GM23338 (cell line): ENCODE measurements around the gene LSM11. TPM values are rescaled to one million over a fixed set of nuclear protein-coding genes. Genes with fewer than 3 reads are reported as not detected.

Experiments used
- ATAC-seq: fragments of 200-7000 bp; cut with Tn5 transposase; 3 replicates; pipeline ENCODE4 v1.9.1; 2020
- DNase-seq: peaks from one replicate; pipeline ENCODE4 v3.0.0-alpha.2; 2015; ENCODE audit warnings: low spot score
- H2AFZ ChIP-seq: fragments of 200-600 bp; sonication (generic); 2 replicates; pipeline ENCODE4 v1.8.0; 2016; ENCODE audit warnings: antibody characterized with exemption, mild to moderate bottlenecking, moderate library complexity
- H3F3A ChIP-seq: fragments of 200-600 bp; sonication (generic); replicated peaks from 2 replicates; pipeline ENCODE4 v1.8.0; 2017; ENCODE audit warnings: antibody characterized with exemption, mixed run types, low read depth
- H3K27ac ChIP-seq: fragments of 200-600 bp; sonication (generic); 2 replicates; pipeline ENCODE4 v1.6.1; 2016; ENCODE audit warnings: low read depth
- H3K27me3 ChIP-seq: fragments of 200-600 bp; sonication (generic); 2 replicates; pipeline ENCODE4 v1.8.0; 2016; ENCODE audit warnings: mild to moderate bottlenecking, mixed run types, moderate library complexity; ENCODE audit not compliant: insufficient read depth
- H3K36me3 ChIP-seq: fragments of 200-600 bp; sonication (generic); 2 replicates; pipeline ENCODE4 v1.8.0; 2016; ENCODE audit warnings: mild to moderate bottlenecking; ENCODE audit not compliant: insufficient read depth
- H3K4me1 ChIP-seq: fragments of 200-600 bp; sonication (generic); 2 replicates; pipeline ENCODE4 v1.8.0; 2016; ENCODE audit warnings: mild to moderate bottlenecking, moderate library complexity; ENCODE audit not compliant: insufficient read depth
- H3K4me2 ChIP-seq: fragments of 200-600 bp; sonication (generic); 2 replicates; pipeline ENCODE4 v1.7.1; 2017; ENCODE audit warnings: mixed run types
- H3K4me3 ChIP-seq: fragments of 200-600 bp; sonication (generic); 2 replicates; pipeline ENCODE4 v1.6.1; 2016; ENCODE audit warnings: mixed run types
- H3K79me2 ChIP-seq: fragments of 200-600 bp; sonication (generic); replicated peaks from 2 replicates; pipeline ENCODE4 v1.8.0; 2017; ENCODE audit warnings: mild to moderate bottlenecking; ENCODE audit not compliant: insufficient read depth
- H3K9me2 ChIP-seq: fragments of 200-600 bp; sonication (generic); 2 replicates; pipeline ENCODE4 v1.8.0; 2017; ENCODE audit not compliant: insufficient read depth
- H4K20me1 ChIP-seq: fragments of 200-600 bp; sonication (generic); replicated peaks from 2 replicates; pipeline ENCODE4 v1.8.0; 2017; ENCODE audit warnings: mild to moderate bottlenecking; ENCODE audit not compliant: insufficient read depth
- H3K27ac Mint-ChIP-seq: 2 replicates; pipeline ENCODE4 v1.8.0; 2020; ENCODE audit warnings: inconsistent platforms, mild to moderate bottlenecking, moderate library complexity, mixed read lengths
- H3K27me3 Mint-ChIP-seq: 3 replicates; pipeline ENCODE4 v1.8.0; 2022; ENCODE audit warnings: low read depth, mild to moderate bottlenecking, moderate library complexity, mixed read lengths, inconsistent platforms; ENCODE audit not compliant: insufficient read depth, poor library complexity
- H3K36me3 Mint-ChIP-seq: 3 replicates; pipeline ENCODE4 v1.8.0; 2021; ENCODE audit warnings: low read depth, mild to moderate bottlenecking, inconsistent platforms, moderate library complexity, mixed read lengths
- H3K4me1 Mint-ChIP-seq: 3 replicates; pipeline ENCODE4 v1.8.0; 2020; ENCODE audit warnings: mild to moderate bottlenecking, inconsistent platforms, mixed read lengths
- H3K4me3 Mint-ChIP-seq: 3 replicates; pipeline ENCODE4 v1.8.0; 2021; ENCODE audit warnings: moderate library complexity, mild to moderate bottlenecking, inconsistent platforms, mixed read lengths
- H3K9me3 Mint-ChIP-seq: 3 replicates; pipeline ENCODE4 v1.8.0; 2020; ENCODE audit warnings: moderate library complexity, mild to moderate bottlenecking, inconsistent platforms, mixed read lengths
- CREB1 ChIP-seq: fragments of 250-450 bp; sonication (Bioruptor Pico); IDR thresholded peaks from 2 replicates; pipeline ENCODE4 v1.5.0; 2020; ENCODE audit warnings: low read depth, mild to moderate bottlenecking, moderate library complexity
- EZH2 ChIP-seq: fragments of 200-600 bp; sonication (generic); IDR thresholded peaks from one replicate; pipeline ENCODE4 v1.8.0; 2017; ENCODE audit warnings: antibody characterized with exemption, mild to moderate bottlenecking, low read depth; ENCODE audit not compliant: unreplicated experiment
- EZH2phosphoT487 ChIP-seq: fragments of 200-600 bp; sonication (generic); IDR thresholded peaks from one replicate; pipeline ENCODE4 v1.8.1; 2018; ENCODE audit warnings: antibody characterized with exemption; ENCODE audit not compliant: unreplicated experiment
- JUNB ChIP-seq: IDR thresholded peaks from one replicate; pipeline ENCODE4 v1.6.1; 2016; ENCODE audit warnings: antibody characterized with exemption; ENCODE audit not compliant: unreplicated experiment
- NANOG ChIP-seq: IDR thresholded peaks from 2 replicates; pipeline ENCODE4 v1.6.1; 2016; ENCODE audit warnings: antibody characterized with exemption, borderline replicate concordance
- POLR2AphosphoS5 ChIP-seq: IDR thresholded peaks from 2 replicates; pipeline ENCODE4 v1.6.1; 2016; ENCODE audit warnings: antibody characterized with exemption, low read depth
- STAT1 ChIP-seq: IDR thresholded peaks from one replicate; pipeline ENCODE4 v1.6.1; 2016; ENCODE audit warnings: antibody characterized with exemption; ENCODE audit not compliant: unreplicated experiment
- ZNF114 ChIP-seq: fragments of 250-450 bp; sonication (Bioruptor Pico); IDR thresholded peaks from 2 replicates; pipeline ENCODE4 v1.5.0; 2020; ENCODE audit warnings: mild to moderate bottlenecking, moderate library complexity
- ZNF331 ChIP-seq: fragments of 250-450 bp; sonication (Bioruptor Pico); IDR thresholded peaks from 2 replicates; pipeline ENCODE4 v1.5.0; 2020; ENCODE audit warnings: low read depth, mild to moderate bottlenecking, moderate library complexity
- polyA plus RNA-seq: library from polyadenylated mRNA; unstranded; fragments of >200 nt; fragmentation: Nextera tagmentation; extraction: Ambion mirVana; gene quantifications from 2 replicates; pipeline ENCODE4 v1.2.1, GENCODE V29; 2016
- total RNA-seq: library from RNA; depleted of rRNA; stranded (reverse); fragments of >200 nt; shearing (Covaris generic); gene quantifications from 2 replicates; pipeline ENCODE4 v1.2.3, GENCODE V29; 2014
- TF ChIP-seq, protein P1 (sequence below): IDR thresholded peaks from one replicate; pipeline ENCODE4 v1.6.1; 2018; ENCODE audit warnings: antibody characterized with exemption; ENCODE audit not compliant: unreplicated experiment
- TF ChIP-seq, protein P2 (sequence below): IDR thresholded peaks from 2 replicates; pipeline ENCODE4 v1.6.1; 2016; ENCODE audit warnings: antibody characterized with exemption
- TF ChIP-seq, protein P3 (sequence below), 2 experiments: fragments of 200-600 bp in 1 of 2; sonication (generic) in 1 of 2; conservative IDR thresholded peaks; 2 replicates each; pipeline versions ENCODE4 v1.5.1 to v1.6.1; 2016 to 2017; ENCODE audit warnings: antibody characterized with exemption in 2 of 2, low read depth in 2 of 2, mild to moderate bottlenecking in 2 of 2, moderate library complexity in 1 of 2
- TF ChIP-seq, protein P4 (sequence below): fragments of 250-450 bp; sonication (Bioruptor Pico); IDR thresholded peaks from 2 replicates; pipeline ENCODE4 v1.5.0; 2020; ENCODE audit warnings: mild to moderate bottlenecking, moderate library complexity

LSM11 gene
- total and polyA plus RNA-seq, 2 experiments from 2014 or later = 1.2 to 3.8 TPM

DNA sequence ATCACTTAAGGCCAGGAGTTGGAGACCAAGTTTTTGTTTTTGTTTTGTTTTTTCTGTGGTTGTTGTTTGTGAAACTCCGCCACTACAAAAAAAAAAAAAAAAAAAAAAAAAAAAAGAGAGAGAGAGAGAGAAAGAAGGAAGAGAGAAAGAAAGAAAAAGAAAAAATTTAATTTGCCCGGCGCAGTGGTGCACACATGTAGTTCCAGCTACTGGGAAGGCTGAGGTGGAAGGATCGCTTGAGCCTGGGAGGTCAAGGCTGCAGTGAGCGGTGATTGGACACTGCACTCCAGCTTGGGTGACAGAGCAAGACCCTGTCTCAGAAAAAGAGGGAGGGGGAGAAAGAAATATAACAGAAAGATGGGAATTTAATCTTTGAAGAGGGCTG, 11.4 kb upstream of the LSM11 start:
- H3K9me2 ChIP-seq = no peaks in the 10 kb centered on the region
- ATAC-seq (no peak), DNase-seq (no peak)
- H3F3A ChIP-seq = no peaks in the 10 kb centered on the region
- peaks cover 33% of the 10 kb centered on the region for H3K36me3 Mint-ChIP-seq
- 0 out of 2 replicates have a peak, but pooled peaks cover 10% of the 10 kb centered on the region for H4K20me1 ChIP-seq
- H2AFZ ChIP-seq = no peak overlapping the region
- 0 out of 2 replicates have a peak, but pooled peaks cover 3% of the 10 kb centered on the region for H3K4me1 ChIP-seq
- peaks cover 26% of the 10 kb centered on the region for H3K36me3 ChIP-seq
- peaks cover 12% of the 10 kb centered on the region for H3K27me3 Mint-ChIP-seq
- H3K9me3 Mint-ChIP-seq = no peaks in the 10 kb centered on the region
- H3K27ac Mint-ChIP-seq = no peak overlapping the region
- peaks cover 3% of the 10 kb centered on the region; the same call in 1 of the 2 replicates for H3K79me2 ChIP-seq
- H3K27ac ChIP-seq = no peak overlapping the region
- peaks cover 5% of the 10 kb centered on the region for H3K4me1 Mint-ChIP-seq
- H3K27me3 ChIP-seq = no peaks in the 10 kb centered on the region
- peak overlapping the region; percentile 87 for H3K4me2 ChIP-seq
- TF ChIP-seq ZNF114 (CRISPR knock-in tag) (no peak), EZH2phosphoT487 (no peak), JUNB (no peak), POLR2AphosphoS5 (no peak), ZNF331 (no peak), EZH2 (no peak), NANOG (no peak), STAT1 (no peak), CREB1 (no peak)
- TF ChIP-seq, protein P1, sequence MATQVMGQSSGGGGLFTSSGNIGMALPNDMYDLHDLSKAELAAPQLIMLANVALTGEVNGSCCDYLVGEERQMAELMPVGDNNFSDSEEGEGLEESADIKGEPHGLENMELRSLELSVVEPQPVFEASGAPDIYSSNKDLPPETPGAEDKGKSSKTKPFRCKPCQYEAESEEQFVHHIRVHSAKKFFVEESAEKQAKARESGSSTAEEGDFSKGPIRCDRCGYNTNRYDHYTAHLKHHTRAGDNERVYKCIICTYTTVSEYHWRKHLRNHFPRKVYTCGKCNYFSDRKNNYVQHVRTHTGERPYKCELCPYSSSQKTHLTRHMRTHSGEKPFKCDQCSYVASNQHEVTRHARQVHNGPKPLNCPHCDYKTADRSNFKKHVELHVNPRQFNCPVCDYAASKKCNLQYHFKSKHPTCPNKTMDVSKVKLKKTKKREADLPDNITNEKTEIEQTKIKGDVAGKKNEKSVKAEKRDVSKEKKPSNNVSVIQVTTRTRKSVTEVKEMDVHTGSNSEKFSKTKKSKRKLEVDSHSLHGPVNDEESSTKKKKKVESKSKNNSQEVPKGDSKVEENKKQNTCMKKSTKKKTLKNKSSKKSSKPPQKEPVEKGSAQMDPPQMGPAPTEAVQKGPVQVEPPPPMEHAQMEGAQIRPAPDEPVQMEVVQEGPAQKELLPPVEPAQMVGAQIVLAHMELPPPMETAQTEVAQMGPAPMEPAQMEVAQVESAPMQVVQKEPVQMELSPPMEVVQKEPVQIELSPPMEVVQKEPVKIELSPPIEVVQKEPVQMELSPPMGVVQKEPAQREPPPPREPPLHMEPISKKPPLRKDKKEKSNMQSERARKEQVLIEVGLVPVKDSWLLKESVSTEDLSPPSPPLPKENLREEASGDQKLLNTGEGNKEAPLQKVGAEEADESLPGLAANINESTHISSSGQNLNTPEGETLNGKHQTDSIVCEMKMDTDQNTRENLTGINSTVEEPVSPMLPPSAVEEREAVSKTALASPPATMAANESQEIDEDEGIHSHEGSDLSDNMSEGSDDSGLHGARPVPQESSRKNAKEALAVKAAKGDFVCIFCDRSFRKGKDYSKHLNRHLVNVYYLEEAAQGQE = no peak
- TF ChIP-seq, protein P2, sequence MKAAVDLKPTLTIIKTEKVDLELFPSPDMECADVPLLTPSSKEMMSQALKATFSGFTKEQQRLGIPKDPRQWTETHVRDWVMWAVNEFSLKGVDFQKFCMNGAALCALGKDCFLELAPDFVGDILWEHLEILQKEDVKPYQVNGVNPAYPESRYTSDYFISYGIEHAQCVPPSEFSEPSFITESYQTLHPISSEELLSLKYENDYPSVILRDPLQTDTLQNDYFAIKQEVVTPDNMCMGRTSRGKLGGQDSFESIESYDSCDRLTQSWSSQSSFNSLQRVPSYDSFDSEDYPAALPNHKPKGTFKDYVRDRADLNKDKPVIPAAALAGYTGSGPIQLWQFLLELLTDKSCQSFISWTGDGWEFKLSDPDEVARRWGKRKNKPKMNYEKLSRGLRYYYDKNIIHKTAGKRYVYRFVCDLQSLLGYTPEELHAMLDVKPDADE = no peak
- TF ChIP-seq, protein P3, sequence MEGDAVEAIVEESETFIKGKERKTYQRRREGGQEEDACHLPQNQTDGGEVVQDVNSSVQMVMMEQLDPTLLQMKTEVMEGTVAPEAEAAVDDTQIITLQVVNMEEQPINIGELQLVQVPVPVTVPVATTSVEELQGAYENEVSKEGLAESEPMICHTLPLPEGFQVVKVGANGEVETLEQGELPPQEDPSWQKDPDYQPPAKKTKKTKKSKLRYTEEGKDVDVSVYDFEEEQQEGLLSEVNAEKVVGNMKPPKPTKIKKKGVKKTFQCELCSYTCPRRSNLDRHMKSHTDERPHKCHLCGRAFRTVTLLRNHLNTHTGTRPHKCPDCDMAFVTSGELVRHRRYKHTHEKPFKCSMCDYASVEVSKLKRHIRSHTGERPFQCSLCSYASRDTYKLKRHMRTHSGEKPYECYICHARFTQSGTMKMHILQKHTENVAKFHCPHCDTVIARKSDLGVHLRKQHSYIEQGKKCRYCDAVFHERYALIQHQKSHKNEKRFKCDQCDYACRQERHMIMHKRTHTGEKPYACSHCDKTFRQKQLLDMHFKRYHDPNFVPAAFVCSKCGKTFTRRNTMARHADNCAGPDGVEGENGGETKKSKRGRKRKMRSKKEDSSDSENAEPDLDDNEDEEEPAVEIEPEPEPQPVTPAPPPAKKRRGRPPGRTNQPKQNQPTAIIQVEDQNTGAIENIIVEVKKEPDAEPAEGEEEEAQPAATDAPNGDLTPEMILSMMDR (conservative IDR thresholded peaks at IDR 0.05; ENCODE audit: low read depth in 2 of 2) = no peak
- TF ChIP-seq, protein P4, sequence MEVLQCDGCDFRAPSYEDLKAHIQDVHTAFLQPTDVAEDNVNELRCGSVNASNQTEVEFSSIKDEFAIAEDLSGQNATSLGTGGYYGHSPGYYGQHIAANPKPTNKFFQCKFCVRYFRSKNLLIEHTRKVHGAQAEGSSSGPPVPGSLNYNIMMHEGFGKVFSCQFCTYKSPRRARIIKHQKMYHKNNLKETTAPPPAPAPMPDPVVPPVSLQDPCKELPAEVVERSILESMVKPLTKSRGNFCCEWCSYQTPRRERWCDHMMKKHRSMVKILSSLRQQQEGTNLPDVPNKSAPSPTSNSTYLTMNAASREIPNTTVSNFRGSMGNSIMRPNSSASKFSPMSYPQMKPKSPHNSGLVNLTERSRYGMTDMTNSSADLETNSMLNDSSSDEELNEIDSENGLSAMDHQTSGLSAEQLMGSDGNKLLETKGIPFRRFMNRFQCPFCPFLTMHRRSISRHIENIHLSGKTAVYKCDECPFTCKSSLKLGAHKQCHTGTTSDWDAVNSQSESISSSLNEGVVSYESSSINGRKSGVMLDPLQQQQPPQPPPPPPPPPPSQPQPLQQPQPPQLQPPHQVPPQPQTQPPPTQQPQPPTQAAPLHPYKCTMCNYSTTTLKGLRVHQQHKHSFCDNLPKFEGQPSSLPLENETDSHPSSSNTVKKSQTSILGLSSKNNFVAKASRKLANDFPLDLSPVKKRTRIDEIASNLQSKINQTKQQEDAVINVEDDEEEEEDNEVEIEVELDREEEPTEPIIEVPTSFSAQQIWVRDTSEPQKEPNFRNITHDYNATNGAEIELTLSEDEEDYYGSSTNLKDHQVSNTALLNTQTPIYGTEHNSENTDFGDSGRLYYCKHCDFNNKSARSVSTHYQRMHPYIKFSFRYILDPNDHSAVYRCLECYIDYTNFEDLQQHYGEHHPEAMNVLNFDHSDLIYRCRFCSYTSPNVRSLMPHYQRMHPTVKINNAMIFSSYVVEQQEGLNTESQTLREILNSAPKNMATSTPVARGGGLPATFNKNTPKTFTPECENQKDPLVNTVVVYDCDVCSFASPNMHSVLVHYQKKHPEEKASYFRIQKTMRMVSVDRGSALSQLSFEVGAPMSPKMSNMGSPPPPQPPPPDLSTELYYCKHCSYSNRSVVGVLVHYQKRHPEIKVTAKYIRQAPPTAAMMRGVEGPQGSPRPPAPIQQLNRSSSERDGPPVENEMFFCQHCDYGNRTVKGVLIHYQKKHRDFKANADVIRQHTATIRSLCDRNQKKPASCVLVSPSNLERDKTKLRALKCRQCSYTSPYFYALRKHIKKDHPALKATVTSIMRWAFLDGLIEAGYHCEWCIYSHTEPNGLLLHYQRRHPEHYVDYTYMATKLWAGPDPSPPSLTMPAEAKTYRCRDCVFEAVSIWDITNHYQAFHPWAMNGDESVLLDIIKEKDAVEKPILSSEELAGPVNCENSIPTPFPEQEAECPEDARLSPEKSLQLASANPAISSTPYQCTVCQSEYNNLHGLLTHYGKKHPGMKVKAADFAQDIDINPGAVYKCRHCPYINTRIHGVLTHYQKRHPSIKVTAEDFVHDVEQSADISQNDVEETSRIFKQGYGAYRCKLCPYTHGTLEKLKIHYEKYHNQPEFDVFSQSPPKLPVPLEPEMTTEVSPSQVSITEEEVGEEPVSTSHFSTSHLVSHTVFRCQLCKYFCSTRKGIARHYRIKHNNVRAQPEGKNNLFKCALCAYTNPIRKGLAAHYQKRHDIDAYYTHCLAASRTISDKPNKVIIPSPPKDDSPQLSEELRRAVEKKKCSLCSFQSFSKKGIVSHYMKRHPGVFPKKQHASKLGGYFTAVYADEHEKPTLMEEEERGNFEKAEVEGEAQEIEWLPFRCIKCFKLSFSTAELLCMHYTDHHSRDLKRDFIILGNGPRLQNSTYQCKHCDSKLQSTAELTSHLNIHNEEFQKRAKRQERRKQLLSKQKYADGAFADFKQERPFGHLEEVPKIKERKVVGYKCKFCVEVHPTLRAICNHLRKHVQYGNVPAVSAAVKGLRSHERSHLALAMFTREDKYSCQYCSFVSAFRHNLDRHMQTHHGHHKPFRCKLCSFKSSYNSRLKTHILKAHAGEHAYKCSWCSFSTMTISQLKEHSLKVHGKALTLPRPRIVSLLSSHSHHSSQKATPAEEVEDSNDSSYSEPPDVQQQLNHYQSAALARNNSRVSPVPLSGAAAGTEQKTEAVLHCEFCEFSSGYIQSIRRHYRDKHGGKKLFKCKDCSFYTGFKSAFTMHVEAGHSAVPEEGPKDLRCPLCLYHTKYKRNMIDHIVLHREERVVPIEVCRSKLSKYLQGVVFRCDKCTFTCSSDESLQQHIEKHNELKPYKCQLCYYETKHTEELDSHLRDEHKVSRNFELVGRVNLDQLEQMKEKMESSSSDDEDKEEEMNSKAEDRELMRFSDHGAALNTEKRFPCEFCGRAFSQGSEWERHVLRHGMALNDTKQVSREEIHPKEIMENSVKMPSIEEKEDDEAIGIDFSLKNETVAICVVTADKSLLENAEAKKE (CRISPR knock-in tag) = no peak
- H3K4me3 Mint-ChIP-seq = peak overlapping the region; percentile 98
- H3K4me3 ChIP-seq = peak overlapping the region; percentile 63
